NCI-H1105 treated with DMSO at 0.1 percent for 48 hours (cell line): ENCODE measurements around the gene ATG4B.

Experiments
- DNase-seq: peaks from one replicate; lab custom pipeline; 2025; lab: John Stamatoyannopoulos, UW

Gene ATG4B

DNA sequence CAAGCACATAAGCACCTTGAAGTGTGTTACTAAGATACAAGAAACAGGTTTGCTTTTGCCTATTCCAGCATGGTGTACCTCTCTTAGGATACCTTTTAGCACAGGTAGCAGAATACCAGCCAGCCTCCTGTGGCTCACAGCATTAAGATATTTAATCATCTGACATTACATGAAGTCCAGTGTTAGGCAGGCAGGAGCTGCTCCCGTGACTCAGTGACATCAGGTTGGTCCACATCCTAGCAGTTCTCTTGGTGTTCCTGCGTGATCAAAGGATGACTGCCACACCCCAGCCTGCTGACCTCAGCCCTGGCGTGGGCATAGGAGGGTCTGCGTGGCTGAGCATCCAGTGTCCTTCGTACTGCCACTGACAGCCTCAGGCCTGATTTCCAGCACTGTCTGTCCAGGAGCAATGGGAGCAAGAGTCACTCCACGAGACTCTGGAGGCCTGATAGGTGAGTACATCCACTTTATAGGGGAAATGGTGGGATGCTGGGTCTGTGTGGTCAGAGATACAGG, 52.8 kb downstream of the ATG4B start:
- DNase-seq, result no peak

DNA sequence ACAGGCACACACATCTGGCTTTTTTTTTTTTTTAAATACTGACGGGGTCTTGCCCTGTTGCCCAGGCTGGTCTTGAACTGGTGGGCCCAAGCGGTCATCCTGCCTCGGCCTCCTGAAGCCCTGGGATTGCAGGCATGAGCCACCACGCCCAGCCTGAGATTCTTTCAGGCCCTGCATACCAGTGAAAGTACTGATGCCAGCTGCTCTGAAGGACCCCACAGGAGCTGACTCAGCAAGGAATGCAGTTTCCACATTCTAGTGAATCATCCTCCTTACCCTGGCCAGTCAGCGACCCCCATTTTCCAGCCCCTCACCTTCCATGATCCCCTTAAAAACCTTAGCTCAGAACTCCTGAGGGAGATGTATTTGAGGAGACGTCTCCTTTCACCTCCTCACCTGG, 55.0 kb downstream of the ATG4B start:
- DNase-seq, result no peak

DNA sequence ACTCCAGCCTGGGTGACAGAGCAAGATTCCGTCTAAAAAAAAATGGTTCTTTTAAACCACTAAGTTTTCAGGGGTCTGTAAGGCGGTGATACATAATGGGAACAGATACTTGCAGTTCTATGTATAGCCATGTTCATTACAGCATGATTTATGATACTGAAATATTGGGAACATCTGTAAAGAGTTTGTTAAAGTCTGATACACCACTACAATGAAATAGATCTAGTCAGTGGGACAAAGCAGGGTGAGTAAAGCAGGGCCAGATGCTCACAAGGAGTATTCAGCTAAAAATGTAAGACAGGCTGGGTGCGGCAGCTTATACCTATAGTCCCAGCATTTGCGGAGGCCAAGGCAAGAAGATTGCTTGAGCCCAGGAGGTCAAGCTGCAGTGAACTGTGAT, 58.2 kb downstream of the ATG4B start:
- no peak for DNase-seq

DNA sequence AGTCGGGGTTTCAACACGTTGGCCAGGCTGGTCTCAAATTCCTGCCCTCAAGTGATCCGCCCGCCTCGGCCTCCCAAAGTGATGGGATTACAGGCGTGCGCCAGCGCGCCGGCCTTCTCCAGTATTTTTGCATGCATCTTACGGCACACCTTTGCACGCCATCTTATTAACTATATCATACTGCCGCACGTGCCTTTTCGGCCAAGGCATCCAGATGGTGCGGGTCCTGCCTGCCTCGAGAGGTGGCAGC, 63.6 kb downstream of the ATG4B start:
- DNase-seq, result peak; percentile 85

DNA sequence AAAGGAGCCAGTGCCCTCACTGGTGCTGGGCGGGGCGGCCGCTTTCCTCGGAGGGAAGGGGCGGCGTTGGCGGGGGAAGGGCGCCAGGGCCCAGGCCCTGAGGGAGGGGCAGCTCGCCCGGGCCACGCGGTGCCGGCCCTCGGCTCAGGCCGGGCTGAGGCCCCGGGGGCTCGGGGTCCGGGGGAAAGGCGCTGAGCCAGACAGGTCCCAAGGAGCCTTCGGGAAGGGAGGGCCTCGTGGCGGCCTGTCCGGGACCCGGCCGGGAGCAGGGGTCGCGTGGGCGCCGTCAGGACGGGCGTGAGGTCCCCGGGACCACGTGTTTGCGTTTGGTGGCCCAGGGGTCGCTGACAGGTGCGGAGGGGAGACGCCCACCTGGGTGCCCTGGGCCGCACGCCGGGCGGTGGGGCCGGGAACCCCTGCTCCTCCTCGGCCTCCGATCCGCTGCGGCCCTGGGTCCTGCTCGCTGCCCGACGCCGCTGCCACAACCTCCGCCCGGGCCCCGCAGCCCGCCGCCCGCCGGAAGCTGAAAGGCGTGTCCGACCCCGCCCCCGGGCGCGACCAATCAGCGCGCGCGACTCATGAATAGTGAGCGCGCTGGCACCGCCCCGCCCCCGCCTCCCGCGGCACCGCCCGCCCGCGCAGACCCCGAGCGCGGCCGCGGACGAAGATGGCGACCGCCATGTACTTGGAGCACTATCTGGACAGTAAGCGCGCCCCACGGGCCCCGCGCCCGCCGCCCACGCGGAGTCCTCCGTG, 64.1 kb downstream of the ATG4B start, which contains the start of gene ING5:
TSS of gene ING5 (plus strand) at position 641 of the 756 bp plus-strand sequence. CDS start at position 668, 27 bp downstream.
- peak; percentile 78 for DNase-seq

DNA sequence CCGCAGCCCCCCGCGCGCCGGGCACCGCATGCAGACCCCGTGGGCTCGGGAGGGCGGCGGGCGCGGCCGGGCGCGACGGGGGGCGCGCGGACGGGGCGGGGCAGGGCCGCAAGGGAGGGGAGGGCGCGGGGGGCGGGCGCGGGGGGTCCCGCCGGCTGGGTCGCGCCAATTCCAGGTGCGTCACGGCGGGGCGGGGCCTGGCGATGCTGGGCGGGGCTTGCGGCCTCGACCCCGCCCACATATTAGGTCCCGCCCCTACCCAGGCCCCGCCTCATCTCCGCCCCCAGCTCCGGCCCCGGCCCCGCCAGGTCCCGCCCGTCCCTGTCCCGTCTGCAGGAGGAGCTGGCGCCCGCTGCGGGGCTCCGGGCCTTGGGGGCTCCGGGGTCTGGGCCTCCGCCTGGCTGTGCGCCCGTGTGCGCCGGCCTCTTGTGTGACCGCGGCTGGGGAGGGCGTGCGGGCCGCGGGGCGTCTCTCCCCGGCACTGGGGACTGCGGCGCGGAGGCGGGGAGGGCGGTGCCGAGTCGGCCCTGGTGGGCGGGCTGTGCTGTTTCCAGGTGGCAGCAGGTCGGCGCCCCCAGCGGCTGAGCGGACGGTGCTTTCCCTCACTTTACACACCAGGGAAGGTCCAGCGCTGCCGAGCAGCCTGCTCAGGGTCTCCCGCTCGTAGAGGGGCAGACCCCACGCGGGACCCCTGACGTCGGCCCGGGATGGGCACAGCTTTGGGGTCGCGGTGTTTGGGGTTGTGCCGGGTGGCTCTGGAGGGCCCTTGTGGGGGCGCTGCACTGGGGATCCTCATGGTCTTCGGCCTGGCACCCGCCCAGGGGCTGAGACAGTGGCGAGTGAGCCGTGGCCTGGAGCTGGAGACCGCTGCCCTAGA, 64.9 kb downstream of the ATG4B start:
- DNase-seq, result peak; percentile 71

DNA sequence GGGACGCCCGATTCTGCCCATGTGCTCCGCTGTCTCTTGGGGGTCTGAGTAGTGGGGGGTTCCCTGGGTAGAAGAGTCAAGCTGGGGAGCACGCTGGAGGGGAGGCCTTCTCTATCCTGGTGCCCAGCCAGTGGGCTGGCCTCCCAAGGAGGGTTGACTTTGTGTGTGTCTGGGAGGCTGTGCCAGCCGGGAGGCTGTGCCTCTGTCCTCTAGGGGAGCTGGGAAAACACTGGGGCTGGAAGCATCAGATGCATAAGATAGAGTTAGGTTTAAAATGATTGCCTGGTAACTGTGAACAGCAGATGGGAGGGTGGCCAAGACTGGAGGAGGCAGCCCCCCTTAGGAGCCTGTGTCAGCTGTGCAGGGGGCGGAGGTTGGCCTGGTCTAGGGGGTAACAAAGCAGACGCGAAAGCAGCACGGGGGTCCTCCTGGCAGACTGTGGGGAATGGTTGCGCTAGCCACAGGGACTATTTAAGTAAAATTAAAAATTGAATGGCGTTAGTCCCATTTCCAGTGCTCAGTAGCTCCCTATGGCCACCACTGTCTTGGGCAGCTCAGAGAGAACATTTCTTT, 65.6 kb downstream of the ATG4B start:
- DNase-seq, result peak; percentile 1

DNA sequence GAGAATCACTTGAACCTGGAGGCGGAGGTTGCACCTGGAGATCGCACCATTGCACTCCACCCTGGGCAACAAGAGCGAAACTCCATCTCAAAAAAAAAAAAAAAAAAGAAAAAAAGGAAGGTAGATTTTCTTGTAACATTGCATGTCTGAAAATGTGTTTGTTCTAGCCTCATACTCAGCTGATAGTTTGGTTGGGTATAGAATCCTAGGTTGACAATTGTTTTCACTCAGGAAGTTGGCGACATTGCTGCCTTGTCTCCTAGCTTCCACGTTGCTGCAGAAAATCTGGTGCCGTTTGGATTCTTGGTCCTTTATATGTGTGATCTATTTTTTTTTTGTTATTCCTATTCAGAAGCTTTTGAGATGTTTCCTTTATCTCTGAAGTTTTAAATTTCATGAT, 69.0 kb downstream of the ATG4B start:
- DNase-seq, result no peak

DNA sequence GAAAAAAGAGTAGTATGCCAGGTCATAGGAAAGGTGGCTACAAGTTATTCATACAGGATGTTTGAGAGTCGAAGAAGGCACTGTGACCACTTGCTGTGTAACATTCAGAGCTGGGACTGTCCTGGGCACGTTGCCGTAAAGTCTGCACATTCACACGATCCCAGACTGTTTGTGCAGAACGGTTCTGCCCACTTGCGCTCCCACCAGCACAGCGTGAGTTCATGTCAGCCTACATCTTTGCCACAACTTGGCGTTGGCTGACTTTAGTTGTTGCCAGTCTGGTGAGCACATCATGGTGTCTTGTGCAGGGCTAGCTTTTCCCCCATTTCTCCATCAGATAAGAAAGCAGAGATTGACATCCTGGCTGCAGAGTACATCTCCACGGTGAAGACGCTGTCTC, 71.4 kb downstream of the ATG4B start:
- no peak for DNase-seq

DNA sequence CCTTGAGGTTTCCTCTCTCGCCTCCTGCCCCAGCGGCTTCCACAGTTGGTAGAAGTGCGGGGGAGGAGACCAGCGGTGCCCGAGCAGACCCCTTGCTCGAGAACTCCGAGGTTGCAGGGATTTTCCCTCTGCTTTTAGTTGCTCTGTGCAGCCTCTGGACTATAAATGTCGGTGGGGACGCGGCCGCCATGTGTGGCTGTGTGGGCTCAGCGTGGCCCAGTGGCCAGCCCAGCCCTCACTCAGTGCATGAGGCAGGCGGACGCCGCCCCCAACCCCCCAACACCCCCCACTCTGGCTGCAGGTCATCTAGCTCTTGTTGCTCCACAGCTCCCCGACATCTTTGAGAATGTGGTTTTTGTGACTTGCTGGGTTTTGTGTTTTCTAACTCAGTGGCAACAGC, 81.6 kb downstream of the ATG4B start:
- no peak for DNase-seq

DNA sequence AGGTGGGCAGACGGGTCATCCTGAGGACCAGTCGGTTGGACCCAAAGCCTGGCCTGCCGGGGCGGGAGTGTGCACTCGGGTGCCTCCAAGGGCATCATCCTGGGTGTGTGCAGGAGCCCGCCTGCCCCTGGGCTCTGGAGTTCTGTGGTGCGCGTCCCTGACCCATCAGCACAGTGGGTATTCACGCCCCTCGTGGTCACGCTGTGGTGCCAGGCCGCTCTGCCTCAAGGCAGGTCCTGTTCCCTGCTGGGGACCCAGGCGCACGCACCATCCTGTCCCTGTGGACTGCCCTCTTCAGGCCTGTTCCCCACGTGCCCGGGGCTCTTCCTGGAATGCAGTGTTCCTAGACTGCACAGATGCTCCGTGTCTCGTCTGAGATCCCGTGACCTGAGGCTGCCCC, 82.6 kb downstream of the ATG4B start:
- no peak for DNase-seq

DNA sequence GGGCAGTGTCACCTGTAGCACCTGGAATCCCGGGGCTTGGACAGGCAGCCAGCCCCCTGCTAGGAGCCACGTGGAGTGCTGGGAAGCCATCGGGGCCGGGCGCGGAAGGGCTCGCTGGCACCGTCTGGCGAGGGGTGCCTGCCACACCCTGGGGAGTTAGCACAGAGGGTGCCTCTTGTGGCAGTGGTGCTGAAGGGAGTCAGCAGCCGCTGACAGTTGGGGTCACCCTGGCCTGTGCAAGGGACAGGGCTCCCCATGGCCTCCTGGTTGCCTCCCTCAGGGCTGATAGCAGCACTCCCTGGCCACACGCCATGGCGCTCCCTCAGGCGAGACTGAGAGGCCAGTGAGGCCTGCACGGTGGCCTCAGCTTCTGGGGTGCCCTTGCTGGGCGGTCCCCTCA, 83.1 kb downstream of the ATG4B start:
- no peak for DNase-seq

DNA sequence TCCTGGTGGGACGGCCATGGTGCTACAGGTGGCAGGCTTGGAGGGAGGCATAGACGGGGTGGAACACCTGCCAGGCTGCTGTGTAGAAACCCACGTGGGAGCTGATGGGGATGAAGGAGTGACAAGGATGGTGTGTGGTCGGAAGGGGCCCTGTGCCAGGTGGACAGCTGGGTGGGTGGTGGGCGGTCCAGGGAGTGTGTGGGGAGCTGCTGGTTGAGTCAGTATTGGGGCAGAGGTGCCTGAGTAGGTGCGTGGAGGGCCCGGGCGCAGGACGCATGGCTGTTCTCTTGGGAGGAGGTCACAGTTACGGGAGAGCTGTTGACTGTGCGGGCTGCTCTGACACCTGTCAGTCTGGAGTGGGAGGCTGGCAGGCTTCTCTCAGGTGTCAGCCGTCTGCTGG, 84.4 kb downstream of the ATG4B start:
- DNase-seq, result no peak

DNA sequence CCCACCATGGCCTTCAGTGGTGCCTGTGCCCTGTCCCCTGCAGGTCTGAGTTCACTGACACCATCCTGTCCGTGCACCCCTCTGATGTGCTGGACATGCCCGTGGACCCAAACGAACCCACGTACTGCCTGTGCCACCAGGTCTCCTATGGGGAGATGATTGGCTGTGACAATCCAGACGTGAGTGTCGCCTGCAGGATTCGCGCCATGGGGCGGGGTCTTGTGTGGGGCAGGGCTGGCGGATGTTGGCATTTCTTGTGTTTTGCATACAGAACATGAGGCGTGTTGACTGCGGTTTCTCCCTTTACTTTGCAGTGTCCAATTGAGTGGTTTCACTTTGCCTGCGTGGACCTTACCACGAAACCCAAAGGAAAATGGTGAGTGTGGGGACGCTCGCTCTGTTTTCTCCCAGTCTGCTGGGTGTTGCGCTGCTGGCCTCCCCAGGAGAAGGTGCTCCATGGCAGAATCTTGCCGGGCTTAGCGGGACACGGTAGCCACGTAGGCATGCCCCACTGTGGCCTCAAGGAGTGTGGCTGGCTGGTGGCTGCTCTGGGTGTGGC, 85.5 kb downstream of the ATG4B start:
- no peak for DNase-seq
